Activated naive CD8-positive, alpha-beta T cell (primary cell): ENCODE results near the gene SLC22A13.
"Not testable (repeated sequence)": the region's sequence is repeated elsewhere in the genome, so short reads cannot be mapped to it uniquely, and the experiment has no call there.

Source experiments
- H3K27ac Mint-ChIP-seq: one replicate; pipeline ENCODE4 v1.8.0; 2021; ENCODE audit warnings: mixed read lengths
- H3K27me3 Mint-ChIP-seq: one replicate; pipeline ENCODE4 v1.8.0; 2021; ENCODE audit warnings: mixed read lengths
- H3K36me3 Mint-ChIP-seq: one replicate; pipeline ENCODE4 v1.8.0; 2021; ENCODE audit warnings: mixed read lengths
- H3K4me1 Mint-ChIP-seq: one replicate; pipeline ENCODE4 v1.8.0; 2021; ENCODE audit warnings: low read depth, mixed read lengths
- H3K4me3 Mint-ChIP-seq: one replicate; pipeline ENCODE4 v1.8.0; 2021; ENCODE audit warnings: mild to moderate bottlenecking, mixed read lengths
- H3K9me3 Mint-ChIP-seq: one replicate; pipeline ENCODE4 v1.8.0; 2021; ENCODE audit warnings: low read depth, mixed read lengths

The SLC22A13 gene, protein sequence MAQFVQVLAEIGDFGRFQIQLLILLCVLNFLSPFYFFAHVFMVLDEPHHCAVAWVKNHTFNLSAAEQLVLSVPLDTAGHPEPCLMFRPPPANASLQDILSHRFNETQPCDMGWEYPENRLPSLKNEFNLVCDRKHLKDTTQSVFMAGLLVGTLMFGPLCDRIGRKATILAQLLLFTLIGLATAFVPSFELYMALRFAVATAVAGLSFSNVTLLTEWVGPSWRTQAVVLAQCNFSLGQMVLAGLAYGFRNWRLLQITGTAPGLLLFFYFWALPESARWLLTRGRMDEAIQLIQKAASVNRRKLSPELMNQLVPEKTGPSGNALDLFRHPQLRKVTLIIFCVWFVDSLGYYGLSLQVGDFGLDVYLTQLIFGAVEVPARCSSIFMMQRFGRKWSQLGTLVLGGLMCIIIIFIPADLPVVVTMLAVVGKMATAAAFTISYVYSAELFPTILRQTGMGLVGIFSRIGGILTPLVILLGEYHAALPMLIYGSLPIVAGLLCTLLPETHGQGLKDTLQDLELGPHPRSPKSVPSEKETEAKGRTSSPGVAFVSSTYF

DNA sequence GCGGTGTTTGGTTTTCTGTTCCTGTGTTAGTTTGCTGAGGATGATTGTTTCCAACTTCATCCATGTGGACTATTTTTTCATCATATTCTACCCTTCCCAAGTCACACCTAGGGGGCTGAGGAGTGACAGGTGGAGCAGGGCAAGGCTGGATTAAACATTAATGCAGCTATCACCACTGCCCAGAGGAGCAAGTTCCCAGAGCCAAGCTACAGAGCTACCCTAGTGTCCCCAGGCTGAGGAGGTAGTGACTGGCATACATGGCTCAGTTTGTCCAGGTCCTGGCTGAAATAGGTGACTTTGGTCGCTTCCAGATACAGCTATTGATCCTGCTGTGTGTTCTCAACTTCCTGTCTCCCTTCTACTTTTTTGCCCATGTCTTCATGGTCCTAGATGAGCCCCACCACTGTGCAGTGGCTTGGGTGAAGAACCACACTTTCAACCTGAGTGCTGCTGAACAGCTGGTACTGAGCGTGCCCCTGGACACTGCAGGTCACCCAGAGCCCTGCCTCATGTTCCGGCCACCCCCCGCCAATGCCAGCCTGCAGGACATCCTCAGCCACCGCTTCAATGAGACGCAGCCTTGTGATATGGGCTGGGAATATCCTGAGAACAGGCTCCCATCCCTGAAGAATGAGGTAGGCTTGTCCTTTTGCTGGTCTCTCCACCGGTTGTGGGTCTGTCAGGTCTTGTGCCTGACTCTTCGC, at the start of gene SLC22A13:
Gene SLC22A13 (plus strand): TSS at position 209 of the 704 bp plus-strand sequence. CDS start 49 bp downstream, at position 258.
- H3K4me3 Mint-ChIP-seq = no peak within 1 kb of the TSS
- peaks cover 14% of the 10 kb centered on the region for H3K36me3 Mint-ChIP-seq
- H3K9me3 Mint-ChIP-seq = no peaks in the 10 kb centered on the region

DNA sequence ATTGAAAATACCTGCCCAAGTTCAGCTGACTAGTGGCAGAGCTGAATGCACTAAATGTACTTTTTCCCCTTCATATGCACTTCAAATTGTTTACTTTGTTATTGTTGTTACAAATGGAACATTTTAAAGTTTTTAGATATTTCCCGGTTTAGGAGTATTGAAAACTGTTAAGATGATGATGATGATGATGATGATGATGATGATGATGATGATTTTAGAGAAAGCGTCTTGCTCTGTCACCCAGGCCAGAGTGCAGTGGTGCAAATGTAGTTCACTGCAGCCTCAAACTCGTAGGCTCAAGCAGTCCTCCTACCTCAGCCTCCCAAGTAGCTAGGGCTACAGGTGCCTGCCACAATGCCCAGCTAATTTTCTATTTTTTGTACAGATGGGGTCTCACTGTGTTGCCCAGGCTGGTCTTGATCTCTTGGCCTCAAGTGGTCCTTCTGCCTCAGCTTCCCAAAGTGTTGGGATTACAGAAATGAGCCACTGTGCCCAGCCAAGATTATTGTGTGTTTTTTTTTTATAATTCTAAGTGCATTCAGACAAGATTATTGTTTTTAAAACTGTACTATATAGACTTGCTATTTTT, 45.9 kb upstream of the SLC22A13 start:
- no peak overlapping the region for H3K4me3 Mint-ChIP-seq
- H3K9me3 Mint-ChIP-seq = no peaks in the 10 kb centered on the region
- H3K27ac Mint-ChIP-seq = no peak overlapping the region
- no peaks in the 10 kb centered on the region for H3K27me3 Mint-ChIP-seq
- peaks cover 16% of the 10 kb centered on the region for H3K36me3 Mint-ChIP-seq
- H3K4me1 Mint-ChIP-seq = peaks cover 3% of the 10 kb centered on the region

More for the DNA sequence above, at the start of gene SLC22A13:
- Mint-ChIP-seq H3K27ac (no peak within 1 kb of the TSS), H3K4me1 (peaks cover 17% of the 10 kb centered on the region), H3K27me3 (no peaks in the 10 kb centered on the region)

- no peak overlapping the region for H3K27ac Mint-ChIP-seq
- H3K4me3 Mint-ChIP-seq = no peak overlapping the region
- H3K36me3 Mint-ChIP-seq = peaks cover 17% of the 10 kb centered on the region
- no peaks in the 10 kb centered on the region for H3K9me3 Mint-ChIP-seq
- no peaks in the 10 kb centered on the region for H3K27me3 Mint-ChIP-seq
- peaks cover 5% of the 10 kb centered on the region for H3K4me1 Mint-ChIP-seq
Observed at GRCh38 chr3:38221005-38221404, 44.6 kb upstream of the SLC22A13 start.

- Mint-ChIP-seq H3K27ac (no peak overlapping the region), H3K36me3 (peaks cover 16% of the 10 kb centered on the region), H3K4me1 (peaks cover 6% of the 10 kb centered on the region), H3K9me3 (no peaks in the 10 kb centered on the region), H3K27me3 (no peaks in the 10 kb centered on the region), H3K4me3 (no peak overlapping the region)
Observed at GRCh38 chr3:38222032-38222634, 43.5 kb upstream of the SLC22A13 start.

DNA sequence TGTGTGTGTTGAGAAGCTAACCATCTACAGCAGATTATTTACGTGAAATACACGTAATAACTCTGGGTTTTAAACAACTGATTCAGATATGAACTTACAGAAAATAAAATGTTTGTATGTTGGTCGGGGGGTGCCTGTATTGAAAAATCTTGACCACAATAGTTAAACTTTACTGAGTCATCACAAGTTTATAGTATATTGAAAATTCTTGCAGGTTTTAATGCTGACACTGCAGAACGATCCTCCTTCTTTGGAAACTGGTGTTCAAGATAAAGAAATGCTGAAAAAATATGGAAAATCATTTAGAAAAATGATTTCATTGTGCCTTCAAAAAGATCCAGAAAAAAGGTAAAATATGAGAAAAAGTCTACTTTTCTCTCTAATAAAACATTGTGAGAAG, 41.3 kb upstream of the SLC22A13 start:
- Mint-ChIP-seq H3K27ac (no peak overlapping the region), H3K9me3 (no peaks in the 10 kb centered on the region), H3K36me3 (peaks cover 19% of the 10 kb centered on the region), H3K27me3 (no peaks in the 10 kb centered on the region), H3K4me3 (no peak overlapping the region), H3K4me1 (peaks cover 6% of the 10 kb centered on the region)

DNA sequence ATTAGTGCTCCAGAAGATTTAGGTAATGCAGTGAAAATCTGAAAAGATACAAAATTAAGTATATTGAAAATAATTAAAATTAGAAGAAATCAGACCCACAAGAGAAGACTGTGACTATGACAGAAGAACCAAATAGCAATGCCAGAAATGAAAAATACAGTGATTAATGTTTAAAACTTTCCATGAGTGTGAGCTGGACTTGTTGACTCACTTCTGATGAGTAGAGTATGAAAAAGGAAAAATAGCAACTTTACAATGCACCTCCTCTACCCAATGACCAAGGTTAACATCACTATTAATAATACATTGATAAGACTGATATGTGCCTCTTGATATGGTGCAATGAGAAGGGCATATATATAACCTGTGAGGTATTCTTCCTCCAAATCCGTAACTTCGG, 39.3 kb upstream of the SLC22A13 start:
- Mint-ChIP-seq H3K27me3 (no peaks in the 10 kb centered on the region), H3K36me3 (peaks cover 30% of the 10 kb centered on the region), H3K4me3 (no peak overlapping the region), H3K27ac (no peak overlapping the region), H3K4me1 (peaks cover 3% of the 10 kb centered on the region), H3K9me3 (no peaks in the 10 kb centered on the region)

DNA sequence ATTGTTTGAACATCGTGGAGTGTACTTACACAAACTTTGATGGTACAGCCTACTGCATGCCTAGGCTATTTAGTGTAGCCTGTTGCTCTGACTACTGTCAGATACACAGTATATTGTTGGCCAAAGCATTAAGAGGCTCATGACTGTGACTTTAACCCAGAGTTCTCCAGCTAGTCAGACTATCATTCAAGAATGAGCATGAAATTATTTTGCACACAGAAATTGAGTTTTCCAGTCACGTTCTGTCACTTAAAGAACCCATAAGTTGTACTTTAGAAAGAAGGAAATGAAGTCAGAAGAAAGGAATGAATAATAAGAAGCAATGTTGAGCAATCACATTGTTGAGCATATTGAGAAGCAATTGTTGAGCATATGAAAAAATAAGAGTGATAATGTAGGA, 37.6 kb upstream of the SLC22A13 start:
- H3K27ac Mint-ChIP-seq = no peak overlapping the region
- no peak overlapping the region for H3K4me3 Mint-ChIP-seq
- no peaks in the 10 kb centered on the region for H3K27me3 Mint-ChIP-seq
- peaks cover 32% of the 10 kb centered on the region for H3K36me3 Mint-ChIP-seq
- peaks cover 3% of the 10 kb centered on the region for H3K4me1 Mint-ChIP-seq
- no peaks in the 10 kb centered on the region for H3K9me3 Mint-ChIP-seq

DNA sequence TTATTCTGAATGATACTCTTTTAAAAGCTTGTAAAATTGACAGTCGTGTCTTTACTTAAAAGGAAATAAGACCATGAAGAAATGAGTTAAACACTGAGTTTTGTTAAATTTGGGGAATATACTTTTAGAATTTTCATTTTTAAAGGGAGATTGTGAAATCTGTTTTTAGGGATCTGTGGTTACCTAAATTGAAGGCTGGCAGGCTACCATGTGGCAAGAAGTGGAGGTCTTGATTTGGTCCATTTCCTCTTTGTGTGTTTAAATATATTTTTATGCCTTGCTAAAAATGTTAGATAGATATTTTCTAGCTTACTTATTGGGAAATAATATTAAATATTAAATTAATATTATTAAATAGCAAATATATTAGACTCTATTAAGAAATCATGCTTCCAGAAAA, 36.6 kb upstream of the SLC22A13 start:
- no peak overlapping the region for H3K27ac Mint-ChIP-seq
- H3K9me3 Mint-ChIP-seq = no peaks in the 10 kb centered on the region
- no peak overlapping the region for H3K4me3 Mint-ChIP-seq
- peaks cover 3% of the 10 kb centered on the region for H3K4me1 Mint-ChIP-seq
- H3K36me3 Mint-ChIP-seq = peaks cover 37% of the 10 kb centered on the region
- H3K27me3 Mint-ChIP-seq = no peaks in the 10 kb centered on the region

GRCh38 chr3:38232701-38233100, 32.9 kb upstream of the SLC22A13 start:
- Mint-ChIP-seq H3K4me1 (no peaks in the 10 kb centered on the region), H3K27me3 (no peaks in the 10 kb centered on the region), H3K27ac (no peak overlapping the region), H3K4me3 (no peak overlapping the region), H3K36me3 (peaks cover 54% of the 10 kb centered on the region), H3K9me3 (peaks cover 17% of the 10 kb centered on the region)

DNA sequence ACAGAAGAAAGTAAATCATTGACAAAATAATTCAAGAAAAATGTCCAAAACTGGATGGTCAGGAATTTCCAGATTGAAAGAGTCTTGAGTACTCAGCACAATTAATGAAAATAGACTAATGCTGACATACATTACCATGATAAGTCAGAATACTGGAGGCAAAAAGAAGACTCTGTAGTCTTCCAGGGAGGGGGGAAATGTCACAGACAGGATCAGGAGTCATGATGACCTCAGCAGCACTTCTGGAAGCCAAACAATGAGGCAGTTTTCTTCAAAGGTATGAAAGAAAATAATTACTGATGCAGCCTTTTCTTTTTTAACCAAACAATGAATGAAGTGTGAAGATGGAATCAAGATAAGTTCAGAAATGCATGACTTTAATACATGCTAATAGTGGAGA, 30.1 kb upstream of the SLC22A13 start:
- Mint-ChIP-seq H3K27me3 (no peaks in the 10 kb centered on the region), H3K4me1 (no peaks in the 10 kb centered on the region), H3K36me3 (peaks cover 68% of the 10 kb centered on the region), H3K9me3 (peaks cover 29% of the 10 kb centered on the region), H3K27ac (no peak overlapping the region), H3K4me3 (no peak overlapping the region)

DNA sequence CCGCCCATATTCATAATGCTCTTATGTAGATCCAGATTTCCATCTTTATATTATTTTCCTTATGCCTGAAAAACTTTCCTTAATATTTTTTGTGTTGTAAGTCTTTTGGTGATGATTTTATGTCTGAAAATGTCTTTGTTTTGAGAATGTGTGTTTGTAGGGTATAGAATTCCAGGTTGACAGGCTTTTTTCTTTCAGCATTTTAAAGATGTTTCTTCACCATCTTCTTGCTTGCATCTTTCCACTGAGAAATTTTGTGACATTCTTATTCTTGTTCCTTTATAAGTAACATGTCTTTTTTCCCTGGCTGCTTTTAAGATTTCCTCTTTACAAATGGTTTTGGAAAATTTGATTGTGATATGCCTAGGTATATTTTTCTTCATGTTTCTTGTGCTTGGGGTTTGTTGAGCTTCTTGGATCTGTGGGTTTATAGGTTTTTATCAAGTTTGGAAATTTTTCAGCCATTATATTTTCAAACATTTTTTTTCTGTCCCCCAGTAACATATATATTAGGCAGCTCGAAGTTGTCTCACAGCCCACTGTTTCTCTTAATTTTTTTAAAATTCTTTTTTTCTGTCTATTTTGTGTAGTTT, 27.1 kb upstream of the SLC22A13 start:
- H3K9me3 Mint-ChIP-seq = peaks cover 29% of the 10 kb centered on the region
- H3K27me3 Mint-ChIP-seq = no peaks in the 10 kb centered on the region
- no peak overlapping the region for H3K4me3 Mint-ChIP-seq
- H3K27ac Mint-ChIP-seq = no peak overlapping the region
- no peaks in the 10 kb centered on the region for H3K4me1 Mint-ChIP-seq
- H3K36me3 Mint-ChIP-seq = peaks cover 59% of the 10 kb centered on the region

GRCh38 chr3:38242812-38243211, 22.8 kb upstream of the SLC22A13 start:
- peaks cover 12% of the 10 kb centered on the region for H3K4me1 Mint-ChIP-seq
- H3K4me3 Mint-ChIP-seq, H3K27me3 Mint-ChIP-seq, H3K27ac Mint-ChIP-seq: not testable (repeated sequence)
- H3K36me3 Mint-ChIP-seq = peaks cover 25% of the 10 kb centered on the region
- H3K9me3 Mint-ChIP-seq = peaks cover 10% of the 10 kb centered on the region

DNA sequence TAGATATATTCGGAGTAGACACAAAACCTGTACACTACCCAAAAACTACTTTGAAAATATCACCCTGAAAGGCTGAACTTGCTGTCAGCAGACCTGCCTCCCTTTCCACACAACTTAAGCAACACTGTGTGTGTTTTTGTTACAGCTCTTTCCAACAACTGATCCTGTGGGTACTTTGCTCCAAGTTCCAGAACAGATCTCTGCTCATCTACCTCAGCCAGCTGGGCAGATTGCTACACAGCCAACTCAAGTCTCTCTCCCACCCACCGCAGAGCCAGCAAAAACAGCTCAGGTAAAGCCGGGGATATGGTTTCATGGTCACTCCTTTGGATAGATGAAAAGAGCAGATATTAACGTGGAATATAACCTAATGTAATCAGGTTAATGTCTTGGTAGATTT, 19.7 kb upstream of the SLC22A13 start:
- no peaks in the 10 kb centered on the region for H3K27me3 Mint-ChIP-seq
- H3K36me3 Mint-ChIP-seq = peaks cover 6% of the 10 kb centered on the region
- peaks cover 13% of the 10 kb centered on the region for H3K4me1 Mint-ChIP-seq
- H3K27ac Mint-ChIP-seq = no peak overlapping the region
- no peaks in the 10 kb centered on the region for H3K9me3 Mint-ChIP-seq
- H3K4me3 Mint-ChIP-seq = no peak overlapping the region

- no peak overlapping the region for H3K4me3 Mint-ChIP-seq
- H3K27ac Mint-ChIP-seq = peak overlapping the region; percentile 11
- no peaks in the 10 kb centered on the region for H3K27me3 Mint-ChIP-seq
- H3K9me3 Mint-ChIP-seq = no peaks in the 10 kb centered on the region
- peaks cover 7% of the 10 kb centered on the region for H3K36me3 Mint-ChIP-seq
- peaks cover 13% of the 10 kb centered on the region for H3K4me1 Mint-ChIP-seq
Observed at GRCh38 chr3:38247366-38248035, 18.1 kb upstream of the SLC22A13 start.
